Kidney epithelial cell (primary cell): ENCODE data around the gene KDM4F. TPM values are rescaled to one million over a fixed set of nuclear protein-coding genes. Genes with fewer than 3 reads are reported as not detected.

ENCODE experiments used
- DNase-seq: peaks from one replicate; pipeline ENCODE4 v3.0.0-alpha.2; 2010; ENCODE audit warnings: low read depth
- H3K27me3 ChIP-seq: 2 replicates; pipeline ENCODE4 v1.6.0; 2011; ENCODE audit warnings: low read length; ENCODE audit not compliant: control insufficient read depth, insufficient read depth
- H3K36me3 ChIP-seq: 2 replicates; pipeline ENCODE4 v1.5.1; 2011; ENCODE audit warnings: low read length; ENCODE audit not compliant: control insufficient read depth, insufficient read depth
- H3K4me3 ChIP-seq: 2 replicates; pipeline ENCODE4 v1.5.1; 2011; ENCODE audit warnings: low read depth, mild to moderate bottlenecking, control low read depth, low read length
- total RNA-seq: library from RNA; depleted of rRNA; stranded (reverse); fragments of >200 nt; gene quantifications from 2 replicates; pipeline ENCODE4 v1.2.3, GENCODE V29; 2015
- TF ChIP-seq, protein P1 (sequence below): IDR thresholded peaks from 2 replicates; pipeline ENCODE4 v1.5.1; 2011; ENCODE audit warnings: mild to moderate bottlenecking, moderate library complexity, low read length, control low read depth, inconsistent platforms; ENCODE audit not compliant: insufficient read depth, poor library complexity, severe bottlenecking

Gene KDM4F
- total RNA-seq, 1 donor from 2014 or later, result not detected

DNA sequence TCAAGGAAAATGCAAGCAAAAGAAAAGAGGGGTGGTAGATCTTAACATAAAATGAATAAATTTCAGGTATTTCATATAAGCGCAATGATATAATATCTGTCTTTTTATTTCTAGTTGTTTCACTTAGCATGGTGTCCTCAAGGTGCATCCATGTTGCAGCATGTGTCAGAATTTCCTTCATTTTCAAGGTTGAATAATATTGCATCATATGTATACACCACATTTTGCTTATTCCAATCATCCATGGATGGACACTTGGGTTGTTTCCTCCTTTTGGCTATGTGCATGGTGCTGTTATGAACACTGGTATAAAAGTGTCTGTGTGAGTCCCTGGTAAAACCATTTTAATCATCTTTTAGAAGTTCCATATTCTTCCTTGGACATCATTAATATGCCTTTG lies 7.0 kb upstream of the KDM4F start:
- H3K36me3 ChIP-seq, result no peaks in the 10 kb centered on the region
- H3K27me3 ChIP-seq, result peaks cover 5% of the 10 kb centered on the region
- no peak for DNase-seq
- H3K4me3 ChIP-seq, result no peak overlapping the region
- TF ChIP-seq, protein P1, sequence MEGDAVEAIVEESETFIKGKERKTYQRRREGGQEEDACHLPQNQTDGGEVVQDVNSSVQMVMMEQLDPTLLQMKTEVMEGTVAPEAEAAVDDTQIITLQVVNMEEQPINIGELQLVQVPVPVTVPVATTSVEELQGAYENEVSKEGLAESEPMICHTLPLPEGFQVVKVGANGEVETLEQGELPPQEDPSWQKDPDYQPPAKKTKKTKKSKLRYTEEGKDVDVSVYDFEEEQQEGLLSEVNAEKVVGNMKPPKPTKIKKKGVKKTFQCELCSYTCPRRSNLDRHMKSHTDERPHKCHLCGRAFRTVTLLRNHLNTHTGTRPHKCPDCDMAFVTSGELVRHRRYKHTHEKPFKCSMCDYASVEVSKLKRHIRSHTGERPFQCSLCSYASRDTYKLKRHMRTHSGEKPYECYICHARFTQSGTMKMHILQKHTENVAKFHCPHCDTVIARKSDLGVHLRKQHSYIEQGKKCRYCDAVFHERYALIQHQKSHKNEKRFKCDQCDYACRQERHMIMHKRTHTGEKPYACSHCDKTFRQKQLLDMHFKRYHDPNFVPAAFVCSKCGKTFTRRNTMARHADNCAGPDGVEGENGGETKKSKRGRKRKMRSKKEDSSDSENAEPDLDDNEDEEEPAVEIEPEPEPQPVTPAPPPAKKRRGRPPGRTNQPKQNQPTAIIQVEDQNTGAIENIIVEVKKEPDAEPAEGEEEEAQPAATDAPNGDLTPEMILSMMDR, result no peak

DNA sequence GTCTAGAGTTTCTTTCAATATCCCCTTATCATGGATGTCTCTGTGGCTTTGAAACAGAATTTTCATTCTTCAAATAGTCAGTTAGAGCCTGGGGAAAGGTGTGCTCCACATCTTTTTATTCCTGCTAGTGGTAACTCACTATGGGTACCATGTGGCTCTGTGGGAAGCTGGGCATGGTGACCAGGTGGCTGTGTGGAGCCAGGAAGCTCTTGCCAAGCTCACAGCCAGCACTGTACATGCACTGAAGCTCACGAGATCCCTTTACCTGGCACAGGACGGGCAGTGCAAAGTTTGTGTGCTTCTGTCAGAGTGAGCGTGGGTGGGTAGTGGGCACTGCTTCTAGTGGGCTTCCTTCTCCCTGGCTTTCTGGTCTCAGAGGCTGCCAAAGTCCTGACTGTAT lies 6.3 kb upstream of the KDM4F start:
- no peak for DNase-seq
- TF ChIP-seq, protein P1, result no peak
- Histone ChIP-seq H3K36me3 (no peaks in the 10 kb centered on the region), H3K27me3 (peaks cover 5% of the 10 kb centered on the region), H3K4me3 (no peak overlapping the region)

DNA sequence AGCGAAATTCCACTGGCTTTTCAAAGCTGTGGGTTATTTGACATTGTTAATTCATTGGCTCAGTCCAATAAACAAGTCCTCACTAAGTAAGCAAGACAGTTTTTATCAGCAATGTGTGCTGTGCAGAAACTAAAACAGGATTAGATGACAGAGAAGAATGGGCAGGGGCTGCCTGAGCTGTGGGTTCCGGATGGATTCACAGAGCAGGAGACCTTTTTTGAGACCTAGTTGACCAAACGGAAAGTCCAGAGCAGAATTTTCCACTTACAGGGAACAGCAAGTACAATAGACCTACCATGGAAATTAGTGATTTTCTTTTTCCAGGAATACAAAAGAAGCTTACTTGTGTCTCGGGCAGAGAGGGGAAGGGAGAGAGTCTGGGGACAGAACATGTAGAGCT lies 5.2 kb upstream of the KDM4F start:
- H3K4me3 ChIP-seq, result no peak overlapping the region
- H3K27me3 ChIP-seq, result peaks cover 5% of the 10 kb centered on the region
- no peaks in the 10 kb centered on the region for H3K36me3 ChIP-seq
- DNase-seq, result no peak
- TF ChIP-seq, protein P1, result no peak

DNA sequence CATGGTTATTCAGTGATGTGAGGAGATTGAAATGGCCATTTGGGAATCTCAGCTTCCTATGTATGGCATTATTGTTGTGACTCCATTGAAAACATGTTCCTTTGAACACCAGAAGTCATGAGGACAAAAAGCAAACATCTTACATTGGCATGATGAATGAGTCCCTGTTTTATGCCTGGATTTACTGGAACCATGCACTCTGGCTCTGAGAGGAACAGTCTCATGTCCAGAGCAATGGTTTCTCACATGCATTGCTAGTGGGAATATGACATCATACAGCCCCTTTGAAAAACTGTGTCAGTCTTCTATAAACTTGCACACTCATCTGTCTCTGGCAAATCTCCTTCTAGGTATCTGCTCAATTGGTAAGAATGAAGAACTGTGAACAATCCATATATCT lies 3.4 kb upstream of the KDM4F start:
- no peaks in the 10 kb centered on the region for H3K36me3 ChIP-seq
- H3K4me3 ChIP-seq, result no peak overlapping the region
- TF ChIP-seq, protein P1, result no peak
- peaks cover 5% of the 10 kb centered on the region for H3K27me3 ChIP-seq
- no peak for DNase-seq

DNA sequence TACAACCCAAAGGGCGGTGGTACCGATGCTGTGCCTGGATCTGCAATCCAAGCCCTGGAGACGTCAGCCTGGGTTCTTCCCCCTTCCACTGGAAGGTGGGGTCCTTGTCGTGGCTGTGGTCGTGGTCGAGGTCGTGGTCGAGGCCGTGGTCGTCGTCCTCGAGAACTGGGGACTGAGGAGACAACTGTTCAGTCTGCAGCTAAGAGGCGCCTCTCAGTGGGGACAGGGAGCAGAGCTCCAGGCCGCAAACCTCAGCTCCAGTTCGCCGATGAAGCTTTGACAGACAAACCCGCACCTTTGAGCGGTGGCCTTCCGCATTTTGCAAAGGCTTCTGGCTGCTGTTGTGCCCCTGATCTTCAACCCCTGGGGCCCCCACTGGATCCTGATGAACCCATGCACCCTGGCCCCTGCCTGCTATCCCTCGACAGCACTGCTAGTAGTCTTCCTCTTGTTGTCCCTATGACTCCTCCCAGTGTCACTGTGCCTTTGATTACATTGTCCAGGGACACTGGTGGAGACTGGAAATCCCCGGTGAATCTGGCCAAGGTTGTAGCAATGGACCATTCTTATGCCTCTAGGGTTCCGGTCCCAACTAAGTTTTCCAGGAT lies 1.5 kb downstream of the KDM4F start:
- Histone ChIP-seq H3K27me3 (no peaks in the 10 kb centered on the region), H3K36me3 (no peaks in the 10 kb centered on the region), H3K4me3 (no peak overlapping the region)
- TF ChIP-seq, protein P1, result no peak
- no peak for DNase-seq

DNA sequence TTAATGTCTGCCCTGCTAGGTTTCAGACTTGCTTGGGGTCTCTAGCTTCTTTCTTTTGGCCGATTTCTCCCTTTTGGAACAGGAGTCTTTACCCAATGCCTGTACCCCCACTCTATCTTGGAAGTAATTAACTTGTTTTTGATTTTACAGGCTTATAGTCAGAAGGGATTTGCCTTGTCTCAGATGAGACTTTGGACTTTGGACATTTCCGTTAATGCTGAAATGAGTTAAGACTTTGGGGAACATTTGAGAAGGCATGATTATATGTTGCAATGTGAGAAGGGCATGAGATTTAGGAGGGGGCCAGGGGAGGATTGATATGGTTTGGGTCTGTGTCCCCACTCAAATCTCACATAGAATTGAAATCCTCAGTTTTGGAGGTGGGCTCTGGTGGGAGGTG lies 5.1 kb downstream of the KDM4F start:
- no peak for DNase-seq

More for the DNA sequence above, 5.1 kb downstream of the KDM4F start:
- no peak overlapping the region for H3K4me3 ChIP-seq
- TF ChIP-seq, protein P1, result no peak
- H3K27me3 ChIP-seq, result no peaks in the 10 kb centered on the region
- no peaks in the 10 kb centered on the region for H3K36me3 ChIP-seq
